HEK293 (cell line): ENCODE results near the gene MDM2.
A peak's percentile ranks its signal among the peaks of the same experiment; 100 is the strongest.

Experiments used
- BCL11B ChIP-seq: fragments of 450-650 bp; formaldehyde crosslinking; IDR thresholded peaks from 2 replicates; pipeline ENCODE4 v1.5.1; 2016; ENCODE audit warnings: low read depth, missing biosample characterization, missing genetic modification characterization
- GLIS1 ChIP-seq: fragments of 450-650 bp; formaldehyde crosslinking; IDR thresholded peaks from 2 replicates; pipeline ENCODE4 v1.5.1; 2016; ENCODE audit warnings: missing biosample characterization, missing genetic modification characterization
- HOXD13 ChIP-seq: sonication (generic); formaldehyde crosslinking; IDR thresholded peaks from 2 replicates; pipeline ENCODE4 v1.8.0; 2022; ENCODE audit warnings: missing genetic modification reagents, borderline replicate concordance
- KLF9 ChIP-seq: fragments of 450-650 bp; formaldehyde crosslinking; IDR thresholded peaks from 2 replicates; pipeline ENCODE4 v1.5.1; 2016; ENCODE audit warnings: missing biosample characterization, missing genetic modification characterization, low read depth
- MEIS1 ChIP-seq: sonication (generic); formaldehyde crosslinking; IDR thresholded peaks from 2 replicates; pipeline ENCODE4 v1.8.1; 2022; ENCODE audit warnings: missing genetic modification reagents, mild to moderate bottlenecking, borderline replicate concordance
- SP3 ChIP-seq: fragments of 450-650 bp; formaldehyde crosslinking; IDR thresholded peaks from 2 replicates; pipeline ENCODE4 v1.5.1; 2016; ENCODE audit warnings: missing biosample characterization, missing genetic modification characterization
- WT1 ChIP-seq: fragments of 450-650 bp; formaldehyde crosslinking; IDR thresholded peaks from 2 replicates; pipeline ENCODE4 v1.5.1; 2016; ENCODE audit warnings: missing biosample characterization, missing genetic modification characterization
- YY1 ChIP-seq: fragments of 450-650 bp; formaldehyde crosslinking; IDR thresholded peaks from 2 replicates; pipeline ENCODE4 v1.5.1; 2018; ENCODE audit warnings: missing biosample characterization, missing genetic modification characterization
- ZBTB6 ChIP-seq: fragments of 450-650 bp; formaldehyde crosslinking; IDR thresholded peaks from 2 replicates; pipeline ENCODE4 v1.5.1; 2017; ENCODE audit warnings: missing biosample characterization, missing genetic modification characterization
- ZBTB7A ChIP-seq: fragments of 450-650 bp; formaldehyde crosslinking; IDR thresholded peaks from 2 replicates; pipeline ENCODE4 v1.5.1; 2016; ENCODE audit warnings: low read depth, missing biosample characterization, missing genetic modification characterization
- ZFP3 ChIP-seq: fragments of 450-650 bp; formaldehyde crosslinking; IDR thresholded peaks from 2 replicates; pipeline ENCODE4 v1.5.1; 2016; ENCODE audit warnings: low read depth, missing biosample characterization, missing genetic modification characterization
- ZFP37 ChIP-seq: fragments of 450-650 bp; formaldehyde crosslinking; IDR thresholded peaks from 2 replicates; pipeline ENCODE4 v1.5.1; 2016; ENCODE audit warnings: missing biosample characterization, missing genetic modification characterization
- ZFP69B ChIP-seq: fragments of 450-650 bp; formaldehyde crosslinking; IDR thresholded peaks from 2 replicates; pipeline ENCODE4 v1.5.1; 2016; ENCODE audit warnings: missing biosample characterization, missing genetic modification characterization
- ZNF19 ChIP-seq: fragments of 450-650 bp; formaldehyde crosslinking; IDR thresholded peaks from 2 replicates; pipeline ENCODE4; 2016; ENCODE audit warnings: missing biosample characterization, missing genetic modification characterization, low read depth
- ZNF23 ChIP-seq: fragments of 450-650 bp; formaldehyde crosslinking; IDR thresholded peaks from 2 replicates; pipeline ENCODE4 v1.5.1; 2016; ENCODE audit warnings: missing biosample characterization, missing genetic modification characterization, borderline replicate concordance
- ZNF280D ChIP-seq: fragments of 450-650 bp; formaldehyde crosslinking; IDR thresholded peaks from 2 replicates; pipeline ENCODE4 v1.5.1; 2016; ENCODE audit warnings: missing biosample characterization, missing genetic modification characterization
- ZNF37A ChIP-seq: fragments of 450-650 bp; IDR thresholded peaks from 2 replicates; pipeline ENCODE4 v1.5.1; 2018; ENCODE audit warnings: missing biosample characterization, missing genetic modification characterization
- ZNF416 ChIP-seq: fragments of 450-650 bp; formaldehyde crosslinking; IDR thresholded peaks from 2 replicates; pipeline ENCODE4 v1.5.1; 2016; ENCODE audit warnings: missing biosample characterization, missing genetic modification characterization
- ZNF548 ChIP-seq: fragments of 450-650 bp; formaldehyde crosslinking; IDR thresholded peaks from 2 replicates; pipeline ENCODE4 v1.5.1; 2016; ENCODE audit warnings: missing biosample characterization, missing genetic modification characterization
- ZNF549 ChIP-seq: fragments of 450-650 bp; IDR thresholded peaks from 2 replicates; pipeline ENCODE4 v1.5.1; 2018; ENCODE audit warnings: missing biosample characterization, missing genetic modification characterization, mild to moderate bottlenecking, inconsistent platforms, moderate library complexity
- ZNF560 ChIP-seq: fragments of 450-650 bp; formaldehyde crosslinking; IDR thresholded peaks from 2 replicates; pipeline ENCODE4 v1.5.1; 2017; ENCODE audit warnings: missing biosample characterization, missing genetic modification characterization, borderline replicate concordance
- ZNF580 ChIP-seq: fragments of 450-650 bp; formaldehyde crosslinking; IDR thresholded peaks from 2 replicates; pipeline ENCODE4 v1.5.1; 2016; ENCODE audit warnings: missing biosample characterization, missing genetic modification characterization
- ZNF585B ChIP-seq: fragments of 450-650 bp; formaldehyde crosslinking; IDR thresholded peaks from 2 replicates; pipeline ENCODE4 v1.5.1; 2016; ENCODE audit warnings: missing biosample characterization, missing genetic modification characterization
- ZNF664 ChIP-seq: fragments of 450-650 bp; formaldehyde crosslinking; IDR thresholded peaks from 2 replicates; pipeline ENCODE4 v1.5.1; 2016; ENCODE audit warnings: missing biosample characterization, missing genetic modification characterization
- ZNF701 ChIP-seq: fragments of 450-650 bp; formaldehyde crosslinking; IDR thresholded peaks from 2 replicates; pipeline ENCODE4 v1.5.1; 2016; ENCODE audit warnings: missing biosample characterization, missing genetic modification characterization
- ZNF776 ChIP-seq: fragments of 450-650 bp; formaldehyde crosslinking; IDR thresholded peaks from 2 replicates; pipeline ENCODE4 v1.5.0; 2017; ENCODE audit warnings: missing biosample characterization, missing genetic modification characterization, borderline replicate concordance
- ZNF792 ChIP-seq: fragments of 450-650 bp; formaldehyde crosslinking; IDR thresholded peaks from 2 replicates; pipeline ENCODE4 v1.5.1; 2016; ENCODE audit warnings: missing biosample characterization, missing genetic modification characterization
- ZNF843 ChIP-seq: fragments of 450-650 bp; formaldehyde crosslinking; IDR thresholded peaks from 2 replicates; pipeline ENCODE4 v1.5.1; 2016; ENCODE audit warnings: missing biosample characterization, missing genetic modification characterization
- ZSCAN16 ChIP-seq: fragments of 450-650 bp; formaldehyde crosslinking; IDR thresholded peaks from 2 replicates; pipeline ENCODE4 v1.5.1; 2016; ENCODE audit warnings: missing biosample characterization, missing genetic modification characterization
- ZSCAN4 ChIP-seq: fragments of 450-650 bp; formaldehyde crosslinking; IDR thresholded peaks from 2 replicates; pipeline ENCODE4 v1.5.1; 2017; ENCODE audit warnings: missing biosample characterization, missing genetic modification characterization
- TF ChIP-seq, protein P1 (sequence below): fragments of 450-650 bp; formaldehyde crosslinking; IDR thresholded peaks from 2 replicates; pipeline ENCODE4 v1.5.1; 2016; ENCODE audit warnings: missing biosample characterization, missing genetic modification characterization

Gene MDM2

DNA sequence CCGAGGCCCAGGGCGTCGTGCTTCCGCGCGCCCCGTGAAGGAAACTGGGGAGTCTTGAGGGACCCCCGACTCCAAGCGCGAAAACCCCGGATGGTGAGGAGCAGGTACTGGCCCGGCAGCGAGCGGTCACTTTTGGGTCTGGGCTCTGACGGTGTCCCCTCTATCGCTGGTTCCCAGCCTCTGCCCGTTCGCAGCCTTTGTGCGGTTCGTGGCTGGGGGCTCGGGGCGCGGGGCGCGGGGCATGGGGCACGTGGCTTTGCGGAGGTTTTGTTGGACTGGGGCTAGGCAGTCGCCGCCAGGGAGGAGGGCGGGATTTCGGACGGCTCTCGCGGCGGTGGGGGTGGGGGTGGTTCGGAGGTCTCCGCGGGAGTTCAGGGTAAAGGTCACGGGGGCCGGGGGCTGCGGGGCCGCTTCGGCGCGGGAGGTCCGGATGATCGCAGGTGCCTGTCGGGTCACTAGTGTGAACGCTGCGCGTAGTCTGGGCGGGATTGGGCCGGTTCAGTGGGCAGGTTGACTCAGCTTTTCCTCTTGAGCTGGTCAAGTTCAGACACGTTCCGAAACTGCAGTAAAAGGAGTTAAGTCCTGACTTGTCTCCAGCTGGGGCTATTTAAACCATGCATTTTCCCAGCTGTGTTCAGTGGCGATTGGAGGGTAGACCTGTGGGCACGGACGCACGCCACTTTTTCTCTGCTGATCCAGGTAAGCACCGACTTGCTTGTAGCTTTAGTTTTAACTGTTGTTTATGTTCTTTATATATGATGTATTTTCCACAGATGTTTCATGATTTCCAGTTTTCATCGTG lies 612 bp downstream of the MDM2 start (continued):
- peak; percentile 62; the same call in 1 of the 2 replicates for TF ChIP-seq ZBTB6
- TF ChIP-seq ZNF23 (tag by site-specific recombination), result no peak
- peak; percentile 82 for TF ChIP-seq HOXD13 (CRISPR knock-in tag)
- TF ChIP-seq ZNF19, result no peak
- TF ChIP-seq ZNF701, result no peak
- TF ChIP-seq KLF9 (tag by site-specific recombination), result peak; percentile 8; the same call in 1 of the 2 replicates
- peak; percentile 70 for TF ChIP-seq SP3 (tag by site-specific recombination)
- TF ChIP-seq ZNF843 (tag by site-specific recombination), result peak; percentile 96
- TF ChIP-seq ZBTB7A (tag by site-specific recombination), result peak; percentile 84; the same call in 1 of the 2 replicates
- no peak for TF ChIP-seq ZSCAN16 (tag by site-specific recombination)
- peak; percentile 83 for TF ChIP-seq ZNF580 (tag by site-specific recombination)
- no peak for TF ChIP-seq ZNF585B
- TF ChIP-seq ZNF549, result no peak
- TF ChIP-seq ZNF664, result peak; percentile 64; the same call in 1 of the 2 replicates
- TF ChIP-seq ZNF548 (tag by site-specific recombination), result no peak
- no peak for TF ChIP-seq ZSCAN4
- peak; percentile 62 for TF ChIP-seq ZNF792 (tag by site-specific recombination)
- peak; percentile 98 for TF ChIP-seq GLIS1 (tag by site-specific recombination)
- TF ChIP-seq ZFP69B (tag by site-specific recombination), result peak; percentile 84; the same call in 1 of the 2 replicates
- TF ChIP-seq WT1, result peak; percentile 85
- TF ChIP-seq ZNF280D (tag by site-specific recombination), result peak; percentile 91
- TF ChIP-seq ZNF560 (tag by site-specific recombination), result no peak
- no peak for TF ChIP-seq ZNF37A (tag by site-specific recombination)
- no peak for TF ChIP-seq ZNF776
- TF ChIP-seq ZFP37 (tag by site-specific recombination), result peak; percentile 70; the same call in 1 of the 2 replicates
- TF ChIP-seq, protein P1, sequence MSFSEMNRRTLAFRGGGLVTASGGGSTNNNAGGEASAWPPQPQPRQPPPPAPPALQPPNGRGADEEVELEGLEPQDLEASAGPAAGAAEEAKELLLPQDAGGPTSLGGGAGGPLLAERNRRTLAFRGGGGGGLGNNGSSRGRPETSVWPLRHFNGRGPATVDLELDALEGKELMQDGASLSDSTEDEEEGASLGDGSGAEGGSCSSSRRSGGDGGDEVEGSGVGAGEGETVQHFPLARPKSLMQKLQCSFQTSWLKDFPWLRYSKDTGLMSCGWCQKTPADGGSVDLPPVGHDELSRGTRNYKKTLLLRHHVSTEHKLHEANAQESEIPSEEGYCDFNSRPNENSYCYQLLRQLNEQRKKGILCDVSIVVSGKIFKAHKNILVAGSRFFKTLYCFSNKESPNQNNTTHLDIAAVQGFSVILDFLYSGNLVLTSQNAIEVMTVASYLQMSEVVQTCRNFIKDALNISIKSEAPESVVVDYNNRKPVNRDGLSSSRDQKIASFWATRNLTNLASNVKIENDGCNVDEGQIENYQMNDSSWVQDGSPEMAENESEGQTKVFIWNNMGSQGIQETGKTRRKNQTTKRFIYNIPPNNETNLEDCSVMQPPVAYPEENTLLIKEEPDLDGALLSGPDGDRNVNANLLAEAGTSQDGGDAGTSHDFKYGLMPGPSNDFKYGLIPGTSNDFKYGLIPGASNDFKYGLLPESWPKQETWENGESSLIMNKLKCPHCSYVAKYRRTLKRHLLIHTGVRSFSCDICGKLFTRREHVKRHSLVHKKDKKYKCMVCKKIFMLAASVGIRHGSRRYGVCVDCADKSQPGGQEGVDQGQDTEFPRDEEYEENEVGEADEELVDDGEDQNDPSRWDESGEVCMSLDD, result peak; percentile 67; the same call in 1 of the 2 replicates
- TF ChIP-seq ZFP3 (tag by site-specific recombination), result no peak
- TF ChIP-seq BCL11B (tag by site-specific recombination), result 0 out of 2 replicates have a peak, but pooled peaks have one; percentile 20
- TF ChIP-seq MEIS1 (CRISPR knock-in tag), result no peak
- no peak for TF ChIP-seq ZNF416 (tag by site-specific recombination)
- TF ChIP-seq YY1 (tag by site-specific recombination), result peak; percentile 48; the same call in 1 of the 2 replicates
